Endothelial cell of umbilical vein (primary cell): Measurements from ENCODE around the gene ZNF326. TPM values are rescaled to one million over a fixed set of nuclear protein-coding genes. Genes with fewer than 3 reads are reported as not detected.

Experiments
- BruUV-seq: library from RNA; stranded (reverse); fragments of 400-500 nt; replicated peaks from 2 replicates; lab custom pipeline; 2021; lab: Mats Ljungman, UMichigan
- CTCF ChIA-PET: fragments of 300-600, 350-600 bp; sonication (Branson Sonifier 250); formaldehyde crosslinking; loops from one replicate; lab custom pipeline; 2021; ENCODE audit warnings: antibody characterized with exemption, inconsistent platforms; lab: Charles Lee
- POLR2A ChIA-PET: fragments of 300-600, 350-600 bp; sonication (Branson Sonifier 250); formaldehyde crosslinking; loops from one replicate; lab custom pipeline; 2021; ENCODE audit warnings: antibody characterized with exemption, inconsistent platforms; lab: Charles Lee
- DNase-seq: peaks from one replicate; pipeline ENCODE4 v3.0.0-alpha.2; 2011; ENCODE audit warnings: low read depth, low spot score
- FAIRE-seq: peaks from 2 replicates; lab custom pipeline; 2011; peaks lifted over from hg19 to GRCh38; lab: Jason Lieb, UNC
- H2AFZ ChIP-seq: 2 replicates; pipeline ENCODE4 v1.6.0; 2012; ENCODE audit warnings: low read depth, low read length, control low read depth, inconsistent platforms
- H3K27ac ChIP-seq: 2 replicates; pipeline ENCODE4 v1.5.1; 2011; ENCODE audit warnings: low read depth, mild to moderate bottlenecking, control low read depth, low read length, moderate library complexity; ENCODE audit not compliant: insufficient read depth
- H3K27me3 ChIP-seq, 2 experiments: 2 replicates each; pipeline versions ENCODE4 v1.6.0 to v1.6.1; 2011; ENCODE audit warnings: low read length in 2 of 2, mixed read lengths in 1 of 2; ENCODE audit not compliant: control insufficient read depth in 2 of 2, insufficient read depth in 2 of 2
- H3K36me3 ChIP-seq, 2 experiments: 2 replicates in 1 of 2; 3 replicates in 1 of 2; pipeline ENCODE4 v1.5.1; 2011; ENCODE audit warnings: low read length in 2 of 2, mild to moderate bottlenecking in 1 of 2, moderate library complexity in 1 of 2; ENCODE audit not compliant: control insufficient read depth in 2 of 2, insufficient read depth in 2 of 2; ENCODE audit errors: extremely low read depth in 1 of 2
- H3K4me1 ChIP-seq: 3 replicates; pipeline ENCODE4 v1.5.1; 2011; ENCODE audit warnings: mild to moderate bottlenecking, low read length; ENCODE audit not compliant: control insufficient read depth, insufficient read depth; ENCODE audit errors: extremely low read depth
- H3K4me2 ChIP-seq: 2 replicates; pipeline ENCODE4 v1.6.1; 2011; ENCODE audit warnings: low read length, control low read depth, mixed read lengths; ENCODE audit not compliant: insufficient read depth
- H3K4me3 ChIP-seq, 3 experiments: fragments of 200-600 bp in 1 of 3; sonication (generic), shearing (Covaris generic) in 1 of 3; replicated peaks in 1 of 3; 2 replicates each; pipeline ENCODE4 v1.5.1; 2011 to 2016; ENCODE audit warnings: control low read depth in 3 of 3, low read length in 3 of 3, mild to moderate bottlenecking in 2 of 3, inconsistent platforms in 1 of 3, low read depth in 1 of 3, moderate library complexity in 1 of 3; ENCODE audit not compliant: insufficient read depth in 1 of 3
- H3K79me2 ChIP-seq: 2 replicates; pipeline ENCODE4 v1.6.0; 2012; ENCODE audit warnings: low read length, inconsistent platforms; ENCODE audit not compliant: control insufficient read depth, insufficient read depth
- H3K9ac ChIP-seq: replicated peaks from 2 replicates; pipeline ENCODE3; 2011; ENCODE audit warnings: low read length, control low read depth; ENCODE audit not compliant: insufficient read depth; ENCODE audit errors: extremely low read depth
- H3K9me1 ChIP-seq: replicated peaks from 3 replicates; pipeline ENCODE4 v1.6.0; 2011; ENCODE audit warnings: mild to moderate bottlenecking, low read length; ENCODE audit not compliant: control insufficient read depth, insufficient read depth; ENCODE audit errors: extremely low read depth
- H3K9me3 ChIP-seq: replicated peaks from 2 replicates; pipeline ENCODE4 v1.5.1; 2012; ENCODE audit warnings: low read length, inconsistent platforms; ENCODE audit not compliant: control insufficient read depth, insufficient read depth
- H4K20me1 ChIP-seq: replicated peaks from 2 replicates; pipeline ENCODE3; 2011; ENCODE audit warnings: mild to moderate bottlenecking, low read length; ENCODE audit not compliant: control insufficient read depth, insufficient read depth; ENCODE audit errors: extremely low read depth
- CTCF ChIP-seq, 2 donors: IDR thresholded peaks; 1 replicate in 1 of 2; 2 replicates in 1 of 2; pipeline ENCODE4 v1.5.1; 2011; ENCODE audit warnings: low read length in 2 of 2, mild to moderate bottlenecking in 2 of 2, moderate library complexity in 2 of 2, control low read depth in 1 of 2, inconsistent platforms in 1 of 2, low read depth in 1 of 2; ENCODE audit not compliant: insufficient read depth in 1 of 2; ENCODE audit errors: extremely low read depth in 1 of 2
- EZH2 ChIP-seq: IDR thresholded peaks from 2 replicates; pipeline ENCODE4 v1.6.1; 2012; ENCODE audit warnings: borderline replicate concordance, low read depth, mild to moderate bottlenecking, moderate library complexity, low read length, inconsistent platforms; ENCODE audit not compliant: severe bottlenecking
- FOS ChIP-seq: IDR thresholded peaks from 2 replicates; pipeline ENCODE4 v1.6.1; 2011; ENCODE audit warnings: mild to moderate bottlenecking, low read length, moderate library complexity, borderline replicate concordance; ENCODE audit not compliant: insufficient read depth
- GATA2 ChIP-seq: IDR thresholded peaks from 2 replicates; pipeline ENCODE4 v1.7.0; 2011; ENCODE audit warnings: low read depth, mild to moderate bottlenecking, moderate library complexity, mixed read lengths, low read length; ENCODE audit not compliant: insufficient read length, insufficient read depth
- JUN ChIP-seq: IDR thresholded peaks from 2 replicates; pipeline ENCODE4 v1.6.1; 2011; ENCODE audit warnings: borderline replicate concordance, low read depth; ENCODE audit not compliant: insufficient read length, insufficient read depth
- MAX ChIP-seq: IDR thresholded peaks from 2 replicates; pipeline ENCODE4 v1.6.1; 2011; ENCODE audit not compliant: insufficient read depth, insufficient read length
- MYC ChIP-seq: IDR thresholded peaks from one replicate; pipeline ENCODE4 v1.6.1; 2011; ENCODE audit warnings: mild to moderate bottlenecking, low read depth, low read length
- POLR2A ChIP-seq: IDR thresholded peaks from 2 replicates; pipeline ENCODE4 v1.6.1; 2012; ENCODE audit warnings: low read depth, mild to moderate bottlenecking, control low read depth, low read length
- POLR2AphosphoS5 ChIP-seq: IDR thresholded peaks from 2 replicates; pipeline ENCODE4 v1.6.1; 2012; ENCODE audit warnings: low read depth, mild to moderate bottlenecking, control low read depth, low read length, moderate library complexity; ENCODE audit not compliant: insufficient read depth
- dilution Hi-C: fragments of 300-500 bp; cut with MboI; formaldehyde crosslinking; loops from one replicate; pipeline ENCODE4 v1.15.0; 2019; ENCODE audit warnings: low sequenced_read_pairs; ENCODE audit not compliant: extremely low pct_ligation_motif_present
- intact Hi-C: fragments of 100-400 bp; cut with micrococcal nuclease; formaldehyde crosslinking; loops from one replicate; pipeline ENCODE4 v1.10.0; 2022
- polyA plus RNA-seq, 4 experiments: library from polyadenylated mRNA; depleted of rRNA in 3 of 4; stranded (reverse) in 3 of 4; unstranded in 1 of 4; fragments of >200 nt; gene quantifications; 2 replicates each; pipeline versions ENCODE4 v1.2.1 to v1.2.3, GENCODE V29; 2011 to 2012; ENCODE audit warnings: missing spikeins in 1 of 4
- total RNA-seq: library from RNA; stranded (reverse); gene quantifications from 2 replicates; pipeline ENCODE4 v1.2.3, GENCODE V29; 2021

ZNF326 gene
- total and polyA plus RNA-seq, 2 donors (not counting 3 experiments of a cell fraction or from before 2014, with no cell fraction given): 13.1 to 29.9 TPM

- H3K79me2 ChIP-seq: peaks cover 76% of the 10 kb centered on the region
- no TSS peak for BruUV-seq
- TF ChIP-seq GATA2 (no peak), FOS (no peak), MAX (no peak), POLR2AphosphoS5 (no peak), CTCF (IDR thresholded peaks at IDR 0.05; ENCODE audit: extremely low read depth in 1 of 2, insufficient read depth in 1 of 2, low read depth in 1 of 2, low read length in 2 of 2) (no peak), JUN (no peak), POLR2A (no peak), MYC (no peak), EZH2 (no peak)
Measured at GRCh38 chr1:90000934-90001676, 6.2 kb downstream of the ZNF326 start.

More at GRCh38 chr1:90000934-90001676, 6.2 kb downstream of the ZNF326 start:
- H3K9me3 ChIP-seq: no peaks in the 10 kb centered on the region
- FAIRE-seq (no peak), DNase-seq (no peak)
- peaks cover 2% of the 10 kb centered on the region for H3K9me1 ChIP-seq
- no peak overlapping the region for H2AFZ ChIP-seq
- H3K4me1 ChIP-seq: peaks cover 16% of the 10 kb centered on the region
- peaks cover 0 to 7% of the 10 kb centered on the region in 2 experiments for H3K36me3 ChIP-seq
- POLR2A ChIA-PET: no interaction called here
- H3K4me3 ChIP-seq: no peak overlapping the region
- CTCF ChIA-PET: no interaction called here
- intact Hi-C loops (no loop called here), dilution Hi-C loops (no loop called here)
- H3K27ac ChIP-seq: no peak overlapping the region
- peaks cover 3% of the 10 kb centered on the region for H4K20me1 ChIP-seq
- H3K27me3 ChIP-seq: no peaks in the 10 kb centered on the region
- no peak overlapping the region for H3K9ac ChIP-seq
- no peak overlapping the region for H3K4me2 ChIP-seq
